Placental epithelial cell (primary cell): ENCODE results near the gene METAP2. TPM values are rescaled to one million over a fixed set of nuclear protein-coding genes. Genes with fewer than 3 reads are reported as not detected.

Experiments
- small RNA-seq: library from RNA; depleted of rRNA; stranded (forward); fragments of <200 nt; gene quantifications from one replicate; pipeline ENCODE3, GENCODE V24; 2012
- total RNA-seq: library from RNA; depleted of rRNA; stranded (reverse); fragments of >200 nt; gene quantifications from 2 replicates; pipeline ENCODE4 v1.2.3, GENCODE V29; 2012

METAP2 gene
- 45.4 and 68.7 TPM in 2 replicates for total RNA-seq

GRCh38 chr12:95473884-95474659 lies at the start of gene METAP2:
Gene METAP2, plus strand, starts transcription at chr12:95474152. Its CDS starts 28 bp downstream, at chr12:95474180.

DNA sequence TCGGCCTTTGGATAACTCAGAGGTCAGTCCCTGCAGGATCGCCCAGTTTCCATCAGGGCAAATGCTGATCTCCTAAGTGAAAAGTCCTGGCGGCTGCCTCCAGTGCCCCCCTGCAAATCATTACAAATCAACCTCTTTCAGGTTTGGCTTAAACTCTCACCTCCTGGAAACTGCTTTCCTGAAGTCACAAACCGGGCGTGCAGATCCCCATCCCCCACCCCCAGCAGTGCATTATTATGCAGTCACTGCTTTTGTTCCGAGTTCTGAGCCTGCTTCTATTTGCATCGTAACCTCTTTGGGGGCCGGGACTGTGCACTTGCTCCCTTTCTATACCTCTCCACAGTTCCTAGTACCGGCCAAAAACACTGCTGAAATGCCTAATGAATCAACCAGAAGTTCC lies 77.4 kb downstream of the METAP2 start, which contains the start of gene USP44:
TSS of gene USP44 (minus strand) at position 172 of the 400 bp plus-strand sequence. CDS start 17,220 bp downstream, outside the sequence.

Small RNA genes lying within 50 kb of the gene (small RNA-seq; reads per million reads assigned to genes)
- gene RNU6-735P = not detected

Other genes starting within 250 kb of the METAP2 start
- 0.54 TPM in 1 of 2 replicates, not detected in the other for gene USP44, start 77.3 kb downstream of the METAP2 start, total RNA-seq